Neural cell (in vitro differentiated cells): ENCODE results near the gene PAK5. TPM values are rescaled to one million over a fixed set of nuclear protein-coding genes. Genes with fewer than 3 reads are reported as not detected.

Source experiments
- H2AFZ ChIP-seq: fragments of 200-600, 300-800 bp; sonication (generic), shearing (Covaris generic); 2 replicates; pipeline ENCODE4 v1.6.0; 2014; ENCODE audit warnings: low read depth, mild to moderate bottlenecking, antibody characterized with exemption, low read length, moderate library complexity
- H3F3A ChIP-seq: fragments of 200-600 bp; shearing (Covaris generic); 2 replicates; pipeline ENCODE4 v1.6.1; 2016; ENCODE audit warnings: mild to moderate bottlenecking, moderate library complexity, mixed read lengths, antibody characterized with exemption, low read length; ENCODE audit not compliant: insufficient read depth, poor library complexity, severe bottlenecking
- H3K27ac ChIP-seq: fragments of 200-600, 300-800 bp; sonication (generic), shearing (Covaris generic); 2 replicates; pipeline ENCODE4 v1.5.1; 2014; ENCODE audit warnings: mild to moderate bottlenecking, low read length, moderate library complexity
- H3K27me3 ChIP-seq: fragments of 300-800, 200-600 bp; sonication (generic), shearing (Covaris generic); 2 replicates; pipeline ENCODE4 v1.6.0; 2014; ENCODE audit warnings: mild to moderate bottlenecking, low read depth, low read length, moderate library complexity; ENCODE audit not compliant: insufficient read depth
- H3K36me3 ChIP-seq: fragments of 300-800, 200-600 bp; sonication (generic), shearing (Covaris generic); 2 replicates; pipeline ENCODE4 v1.5.1; 2014; ENCODE audit warnings: mild to moderate bottlenecking, antibody characterized with exemption, low read length, moderate library complexity; ENCODE audit not compliant: insufficient read depth
- H3K4me2 ChIP-seq: fragments of 300-800, 200-600 bp; sonication (generic), shearing (Covaris generic); 2 replicates; pipeline ENCODE4 v1.6.0; 2014; ENCODE audit warnings: mild to moderate bottlenecking, low read length
- H3K4me3 ChIP-seq: fragments of 300-800, 200-600 bp; sonication (generic), shearing (Covaris generic); 2 replicates; pipeline ENCODE4 v1.5.1; 2014; ENCODE audit warnings: mild to moderate bottlenecking, low read length, moderate library complexity
- H3K79me2 ChIP-seq: fragments of 200-600 bp; shearing (Covaris generic); replicated peaks from 2 replicates; pipeline ENCODE4 v1.6.0; 2014; ENCODE audit warnings: mild to moderate bottlenecking, low read length, moderate library complexity; ENCODE audit not compliant: insufficient read depth
- H3K9ac ChIP-seq: fragments of 300-800, 200-600 bp; sonication (generic), shearing (Covaris generic); 2 replicates; pipeline ENCODE4 v1.6.1; 2016; ENCODE audit warnings: mild to moderate bottlenecking, low read length, mixed read lengths
- H3K9me2 ChIP-seq: fragments of 200-600 bp; shearing (Covaris generic); 2 replicates; pipeline ENCODE4 v1.6.1; 2016; ENCODE audit warnings: mild to moderate bottlenecking, low read length, mixed read lengths; ENCODE audit not compliant: insufficient read depth
- H3K9me3 ChIP-seq: fragments of 200-600, 300-800 bp; sonication (generic), shearing (Covaris generic); 2 replicates; pipeline ENCODE4 v1.6.1; 2016; ENCODE audit warnings: mild to moderate bottlenecking, mixed run types, low read length, moderate library complexity, mixed read lengths
- H4K20me1 ChIP-seq: fragments of 200-600 bp; shearing (Covaris generic); 2 replicates; pipeline ENCODE4 v1.6.1; 2016; ENCODE audit warnings: mild to moderate bottlenecking, mixed run types; ENCODE audit not compliant: insufficient read depth
- EP300 ChIP-seq: fragments of 450-650 bp; conservative IDR thresholded peaks from 2 replicates; pipeline ENCODE4 v1.6.1; 2014; ENCODE audit warnings: antibody characterized with exemption, mild to moderate bottlenecking, moderate library complexity; ENCODE audit not compliant: poor library complexity, severe bottlenecking
- EZH2 ChIP-seq: fragments of 200-600, 300-800 bp; shearing (Covaris generic), sonication (generic); IDR thresholded peaks from 2 replicates; pipeline ENCODE4 v1.6.1; 2014; ENCODE audit warnings: antibody characterized with exemption, low read length, borderline replicate concordance, mild to moderate bottlenecking; ENCODE audit not compliant: insufficient read depth, poor library complexity, severe bottlenecking
- MXI1 ChIP-seq: fragments of 450-650 bp; conservative IDR thresholded peaks from 2 replicates; pipeline ENCODE4 v1.6.1; 2014; ENCODE audit warnings: antibody characterized with exemption, mild to moderate bottlenecking; ENCODE audit not compliant: poor library complexity, severe bottlenecking
- POLR2AphosphoS5 ChIP-seq: IDR thresholded peaks from 2 replicates; pipeline ENCODE4 v1.6.1; 2012
- RAD21 ChIP-seq: fragments of 450-650 bp; conservative IDR thresholded peaks from 2 replicates; pipeline ENCODE4 v1.6.1; 2014; ENCODE audit warnings: antibody characterized with exemption, mild to moderate bottlenecking, moderate library complexity
- SMC3 ChIP-seq: fragments of 450-650 bp; conservative IDR thresholded peaks from 2 replicates; pipeline ENCODE4 v1.6.1; 2014; ENCODE audit warnings: antibody characterized with exemption, mild to moderate bottlenecking, moderate library complexity; ENCODE audit not compliant: poor library complexity
- TAF1 ChIP-seq: IDR thresholded peaks from 2 replicates; pipeline ENCODE4 v1.6.1; 2012; ENCODE audit warnings: low read depth
- polyA plus RNA-seq: library from polyadenylated mRNA; depleted of rRNA; stranded (reverse); fragments of >200 nt; gene quantifications from 2 replicates; pipeline ENCODE4 v1.2.3, GENCODE V29; 2014
- TF ChIP-seq, protein P1 (sequence below): IDR thresholded peaks from 2 replicates; pipeline ENCODE4 v1.6.1; 2012; ENCODE audit warnings: borderline replicate concordance
- TF ChIP-seq, protein P2 (sequence below): fragments of 450-650 bp; IDR thresholded peaks from 2 replicates; pipeline ENCODE4 v1.5.1; 2014; ENCODE audit warnings: antibody characterized with exemption, mild to moderate bottlenecking, moderate library complexity; ENCODE audit not compliant: poor library complexity, severe bottlenecking

Gene PAK5
- polyA plus RNA-seq, 1 donor from 2014 or later = 48.3 TPM

DNA sequence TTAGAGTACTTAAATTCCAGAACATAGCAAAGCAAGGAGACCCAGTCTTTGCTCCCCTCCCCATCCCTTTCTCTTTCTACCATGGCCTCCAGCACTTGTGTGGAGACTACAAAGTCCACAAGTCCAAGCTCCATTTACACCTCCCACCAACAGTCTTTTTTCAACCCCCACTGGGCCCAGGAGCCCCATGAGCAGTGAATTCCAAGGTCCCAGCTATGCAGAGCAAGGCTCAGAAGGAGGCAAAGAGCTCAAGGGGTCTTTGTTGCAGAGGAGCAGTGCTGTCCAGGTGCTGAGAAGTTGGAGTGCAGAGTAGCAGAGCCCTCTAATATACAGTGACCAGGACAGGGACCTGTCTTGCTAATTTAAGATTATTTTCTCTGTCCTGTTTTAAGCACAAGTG is 9.0 kb downstream of the PAK5 start:
- Histone ChIP-seq H3K4me3 (no peak overlapping the region), H3K27me3 (no peaks in the 10 kb centered on the region), H3F3A (no peaks in the 10 kb centered on the region), H3K27ac (no peak overlapping the region), H3K9me3 (no peaks in the 10 kb centered on the region), H3K36me3 (no peaks in the 10 kb centered on the region), H3K9ac (no peak overlapping the region), H3K4me2 (no peak overlapping the region), H3K9me2 (no peaks in the 10 kb centered on the region), H4K20me1 (no peaks in the 10 kb centered on the region), H3K79me2 (peaks cover 40% of the 10 kb centered on the region), H2AFZ (no peak overlapping the region)
- TF ChIP-seq EP300 (no peak), RAD21 (no peak), POLR2AphosphoS5 (no peak), EZH2 (no peak), MXI1 (no peak), TAF1 (no peak), SMC3 (no peak)
- TF ChIP-seq, protein P1, sequence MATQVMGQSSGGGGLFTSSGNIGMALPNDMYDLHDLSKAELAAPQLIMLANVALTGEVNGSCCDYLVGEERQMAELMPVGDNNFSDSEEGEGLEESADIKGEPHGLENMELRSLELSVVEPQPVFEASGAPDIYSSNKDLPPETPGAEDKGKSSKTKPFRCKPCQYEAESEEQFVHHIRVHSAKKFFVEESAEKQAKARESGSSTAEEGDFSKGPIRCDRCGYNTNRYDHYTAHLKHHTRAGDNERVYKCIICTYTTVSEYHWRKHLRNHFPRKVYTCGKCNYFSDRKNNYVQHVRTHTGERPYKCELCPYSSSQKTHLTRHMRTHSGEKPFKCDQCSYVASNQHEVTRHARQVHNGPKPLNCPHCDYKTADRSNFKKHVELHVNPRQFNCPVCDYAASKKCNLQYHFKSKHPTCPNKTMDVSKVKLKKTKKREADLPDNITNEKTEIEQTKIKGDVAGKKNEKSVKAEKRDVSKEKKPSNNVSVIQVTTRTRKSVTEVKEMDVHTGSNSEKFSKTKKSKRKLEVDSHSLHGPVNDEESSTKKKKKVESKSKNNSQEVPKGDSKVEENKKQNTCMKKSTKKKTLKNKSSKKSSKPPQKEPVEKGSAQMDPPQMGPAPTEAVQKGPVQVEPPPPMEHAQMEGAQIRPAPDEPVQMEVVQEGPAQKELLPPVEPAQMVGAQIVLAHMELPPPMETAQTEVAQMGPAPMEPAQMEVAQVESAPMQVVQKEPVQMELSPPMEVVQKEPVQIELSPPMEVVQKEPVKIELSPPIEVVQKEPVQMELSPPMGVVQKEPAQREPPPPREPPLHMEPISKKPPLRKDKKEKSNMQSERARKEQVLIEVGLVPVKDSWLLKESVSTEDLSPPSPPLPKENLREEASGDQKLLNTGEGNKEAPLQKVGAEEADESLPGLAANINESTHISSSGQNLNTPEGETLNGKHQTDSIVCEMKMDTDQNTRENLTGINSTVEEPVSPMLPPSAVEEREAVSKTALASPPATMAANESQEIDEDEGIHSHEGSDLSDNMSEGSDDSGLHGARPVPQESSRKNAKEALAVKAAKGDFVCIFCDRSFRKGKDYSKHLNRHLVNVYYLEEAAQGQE = no peak
- TF ChIP-seq, protein P2, sequence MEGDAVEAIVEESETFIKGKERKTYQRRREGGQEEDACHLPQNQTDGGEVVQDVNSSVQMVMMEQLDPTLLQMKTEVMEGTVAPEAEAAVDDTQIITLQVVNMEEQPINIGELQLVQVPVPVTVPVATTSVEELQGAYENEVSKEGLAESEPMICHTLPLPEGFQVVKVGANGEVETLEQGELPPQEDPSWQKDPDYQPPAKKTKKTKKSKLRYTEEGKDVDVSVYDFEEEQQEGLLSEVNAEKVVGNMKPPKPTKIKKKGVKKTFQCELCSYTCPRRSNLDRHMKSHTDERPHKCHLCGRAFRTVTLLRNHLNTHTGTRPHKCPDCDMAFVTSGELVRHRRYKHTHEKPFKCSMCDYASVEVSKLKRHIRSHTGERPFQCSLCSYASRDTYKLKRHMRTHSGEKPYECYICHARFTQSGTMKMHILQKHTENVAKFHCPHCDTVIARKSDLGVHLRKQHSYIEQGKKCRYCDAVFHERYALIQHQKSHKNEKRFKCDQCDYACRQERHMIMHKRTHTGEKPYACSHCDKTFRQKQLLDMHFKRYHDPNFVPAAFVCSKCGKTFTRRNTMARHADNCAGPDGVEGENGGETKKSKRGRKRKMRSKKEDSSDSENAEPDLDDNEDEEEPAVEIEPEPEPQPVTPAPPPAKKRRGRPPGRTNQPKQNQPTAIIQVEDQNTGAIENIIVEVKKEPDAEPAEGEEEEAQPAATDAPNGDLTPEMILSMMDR = no peak

DNA sequence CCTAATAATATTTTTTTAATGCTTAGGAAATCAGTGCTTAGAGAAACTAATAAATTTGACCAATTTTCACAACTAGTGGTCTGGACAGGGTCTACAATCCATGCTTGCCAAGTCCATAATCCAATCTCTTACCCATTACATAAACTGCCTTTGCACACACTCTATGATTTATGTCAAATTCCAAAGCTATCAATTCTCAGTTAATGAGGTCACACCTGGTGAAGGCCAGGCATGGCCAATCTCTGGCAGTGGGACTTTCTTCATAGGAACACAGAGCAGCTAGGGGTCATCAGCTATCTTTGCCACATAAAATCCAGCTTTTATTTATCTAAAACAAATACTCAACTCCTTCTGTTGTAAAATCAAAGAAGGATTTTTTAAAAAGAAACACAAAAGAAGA is 21.2 kb downstream of the PAK5 start:
- TF ChIP-seq TAF1 (no peak), EZH2 (no peak), EP300 (no peak), RAD21 (no peak), SMC3 (no peak), MXI1 (no peak), POLR2AphosphoS5 (no peak)
- TF ChIP-seq, protein P2 = no peak
- TF ChIP-seq, protein P1 = no peak
- Histone ChIP-seq H3F3A (no peaks in the 10 kb centered on the region), H3K4me3 (no peak overlapping the region), H3K9me2 (no peaks in the 10 kb centered on the region), H3K27me3 (no peaks in the 10 kb centered on the region), H3K27ac (no peak overlapping the region), H3K79me2 (peaks cover 9% of the 10 kb centered on the region), H4K20me1 (no peaks in the 10 kb centered on the region), H3K36me3 (no peaks in the 10 kb centered on the region), H3K9ac (no peak overlapping the region), H3K4me2 (no peak overlapping the region), H3K9me3 (no peaks in the 10 kb centered on the region), H2AFZ (no peak overlapping the region)
